HT1080 (cell line): Measurements from ENCODE around the gene IQSEC1. TPM values are rescaled to one million over a fixed set of nuclear protein-coding genes. Genes with fewer than 3 reads are reported as not detected.

Experiments used
- DNase-seq: peaks from one replicate; pipeline ENCODE4 v3.0.0-alpha.2; 2015; ENCODE audit warnings: low read depth
- total RNA-seq: library from RNA; depleted of rRNA; stranded (reverse); fragments of >200 nt; shearing (Covaris generic); gene quantifications from 2 replicates; pipeline ENCODE4 v1.2.3, GENCODE V29; 2014

IQSEC1 gene
- total RNA-seq, 1 experiment from 2014 or later: 1.3 TPM

GRCh38 chr3:12970684-12971083, 102.5 kb downstream of the IQSEC1 start:
- no peak for DNase-seq

- no peak for DNase-seq
These were observed 103.7 kb downstream of the IQSEC1 start for GRCh38 chr3:12969486-12969885.

- no peak for DNase-seq
These were observed 104.7 kb downstream of the IQSEC1 start for GRCh38 chr3:12968541-12968940.

- DNase-seq: no peak
These were observed 105.5 kb downstream of the IQSEC1 start for GRCh38 chr3:12967606-12968351.

GRCh38 chr3:12966847-12967605, 106.2 kb downstream of the IQSEC1 start:
- no peak for DNase-seq

GRCh38 chr3:12965999-12966846, 107.0 kb downstream of the IQSEC1 start:
- no peak for DNase-seq

- no peak for DNase-seq
These were observed 108.3 kb downstream of the IQSEC1 start for GRCh38 chr3:12964711-12965612.

GRCh38 chr3:12963922-12964701, 109.1 kb downstream of the IQSEC1 start:
- no peak for DNase-seq

- no peak for DNase-seq
These were observed 109.9 kb downstream of the IQSEC1 start for GRCh38 chr3:12963231-12963896.

GRCh38 chr3:12962292-12962691, 110.9 kb downstream of the IQSEC1 start:
- no peak for DNase-seq

- no peak for DNase-seq
These were observed 111.6 kb downstream of the IQSEC1 start for GRCh38 chr3:12961697-12962036.

- no peak for DNase-seq
These were observed 112.1 kb downstream of the IQSEC1 start for GRCh38 chr3:12961007-12961696.

GRCh38 chr3:12960497-12960896, 112.7 kb downstream of the IQSEC1 start:
- no peak for DNase-seq

- no peak for DNase-seq
These were observed 113.3 kb downstream of the IQSEC1 start for GRCh38 chr3:12959838-12960378.

- DNase-seq: no peak
These were observed 113.8 kb downstream of the IQSEC1 start for GRCh38 chr3:12959410-12959809.

GRCh38 chr3:12957824-12958792, 115.1 kb downstream of the IQSEC1 start:
- DNase-seq: no peak

- no peak for DNase-seq
These were observed 115.9 kb downstream of the IQSEC1 start for GRCh38 chr3:12957339-12957738.

GRCh38 chr3:12956316-12956660, 116.9 kb downstream of the IQSEC1 start:
- DNase-seq: no peak
